Measurements from ENCODE around the gene PTPRJ.
A peak's percentile ranks its signal among the peaks of the same experiment; 100 is the strongest.

PTPRJ gene

DNA sequence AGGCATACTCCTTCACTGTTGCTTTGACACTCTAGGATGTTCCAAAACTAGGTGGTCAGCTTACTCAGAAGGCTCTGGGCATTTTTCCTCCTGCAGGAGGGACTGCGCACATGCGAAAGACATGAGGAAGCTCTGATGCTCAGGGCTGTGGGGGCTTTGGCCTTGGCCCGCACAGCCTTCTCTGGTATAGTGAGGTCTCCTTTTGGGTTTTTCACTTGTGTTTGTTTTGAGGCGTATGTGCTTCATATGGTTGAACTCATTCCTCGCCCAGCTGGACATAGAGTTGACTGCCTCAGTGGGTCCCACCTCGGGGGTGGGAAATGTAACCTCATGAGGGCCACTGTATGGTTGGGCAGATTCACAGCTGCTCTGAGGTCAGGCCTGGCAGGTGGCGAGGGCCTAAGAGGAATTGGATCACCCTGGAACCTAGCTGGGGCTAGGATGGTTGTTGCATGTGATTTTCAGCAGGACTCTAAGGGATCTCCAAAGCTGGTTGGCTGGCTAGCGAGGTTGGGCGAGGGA, 63.7 kb downstream of the PTPRJ start:
- DNase-seq = no peak

DNA sequence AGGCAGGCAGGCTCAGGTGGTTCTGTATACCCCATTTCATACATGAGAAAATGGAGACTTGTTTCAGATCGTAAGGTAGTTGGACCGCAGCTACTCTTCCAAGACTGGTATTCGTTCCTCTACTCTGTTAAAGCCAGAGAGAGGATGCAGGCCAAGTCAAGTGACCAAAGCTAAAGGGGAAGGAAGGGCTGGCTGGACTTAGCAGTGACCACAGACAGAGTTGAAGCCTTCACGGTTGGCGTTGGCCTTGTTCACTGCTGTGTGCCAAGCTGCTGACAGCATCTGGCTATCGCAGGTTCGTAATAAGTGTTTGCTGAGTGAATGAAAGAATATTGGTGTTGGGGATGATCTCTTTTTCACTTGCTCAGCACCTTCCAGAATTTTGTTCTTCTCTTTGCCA, 64.2 kb downstream of the PTPRJ start:
- no peak for DNase-seq

DNA sequence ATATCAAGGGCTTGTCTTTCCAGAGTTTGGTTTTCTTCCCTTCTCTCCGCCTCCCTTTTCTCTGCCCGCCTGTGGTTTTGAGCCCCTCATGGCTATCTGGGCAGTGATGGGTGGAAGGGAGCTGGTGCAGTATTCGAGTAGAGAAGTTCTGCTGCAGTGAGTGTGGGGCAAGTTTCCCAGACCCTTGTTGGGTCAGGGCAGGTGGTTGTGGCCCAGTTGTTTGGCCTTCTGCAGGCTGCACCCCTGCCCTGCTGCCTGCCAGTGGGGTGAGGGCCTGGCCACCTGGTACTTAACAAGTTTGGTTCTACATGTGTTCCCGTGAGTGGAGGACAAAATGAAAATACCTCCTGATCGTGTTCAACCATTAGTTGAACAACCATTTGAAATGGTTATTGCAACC, 65.2 kb downstream of the PTPRJ start:
- no peak for DNase-seq

GRCh38 chr11:48047616-48048015, 67.3 kb downstream of the PTPRJ start:
- DNase-seq = no peak

DNA sequence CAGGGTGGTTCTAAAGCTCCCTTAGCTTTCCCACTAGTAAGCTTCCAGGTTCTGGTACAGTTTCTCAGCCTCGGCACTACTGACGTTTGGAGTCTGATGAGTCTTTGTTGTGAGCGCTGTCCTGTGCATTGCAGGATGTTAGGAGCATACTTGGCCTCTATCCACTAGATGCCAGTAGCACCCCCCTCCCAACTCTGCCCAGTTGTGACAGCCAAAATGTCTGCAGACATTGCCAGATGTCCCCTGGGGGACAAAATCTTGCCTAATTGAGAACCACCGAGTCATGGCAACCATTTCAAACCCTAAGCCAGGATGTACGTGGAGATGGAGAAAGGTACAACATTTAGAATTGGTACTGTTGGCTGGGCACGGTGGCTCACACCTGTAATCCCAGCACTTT, 68.7 kb downstream of the PTPRJ start:
- DNase-seq = no peak

- no peak for DNase-seq
Observed at GRCh38 chr11:48050304-48050703, 69.9 kb downstream of the PTPRJ start.

- DNase-seq = peak; percentile 33
Observed at GRCh38 chr11:48051217-48051830, 71.0 kb downstream of the PTPRJ start.

DNA sequence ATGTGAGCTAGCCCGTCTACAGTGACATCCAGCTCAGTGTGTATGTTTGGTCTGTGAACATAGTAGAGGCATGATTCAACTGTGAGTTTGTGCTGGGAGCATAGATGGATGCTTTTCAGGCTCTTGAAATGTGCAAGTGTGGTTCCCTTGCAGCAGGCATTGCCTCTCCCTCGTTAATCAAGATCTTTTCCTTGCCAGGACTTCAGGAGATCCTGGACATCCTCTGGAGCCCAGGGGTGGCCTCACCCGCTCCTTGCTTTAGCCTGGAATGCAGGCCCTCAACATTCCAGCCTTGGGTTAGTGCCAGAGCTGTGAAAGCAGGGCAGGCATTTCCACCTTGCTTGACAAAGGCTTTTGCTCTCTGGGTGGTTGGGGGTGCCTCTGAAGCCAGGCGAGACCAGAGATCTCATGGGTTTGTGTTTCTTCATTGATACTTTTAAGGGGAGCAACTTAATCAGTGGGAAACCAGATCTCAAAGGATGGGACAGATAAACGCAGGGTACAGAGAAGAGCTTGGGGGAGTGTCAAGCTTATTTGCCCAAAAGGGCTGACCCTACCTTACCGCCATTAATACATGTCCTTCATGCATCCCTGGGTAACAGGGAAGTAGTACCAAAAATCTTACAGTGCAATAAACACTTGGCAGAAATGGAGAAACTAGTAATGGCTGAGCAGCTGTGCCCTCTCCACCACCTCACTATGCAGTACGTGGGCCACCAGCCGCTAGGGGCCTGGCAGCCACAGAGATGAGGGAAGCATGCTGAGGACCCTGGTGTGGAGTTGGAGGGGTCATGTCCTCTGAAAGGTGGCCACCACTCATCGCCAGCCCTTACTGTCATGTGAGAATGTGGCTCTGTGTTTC, 72.1 kb downstream of the PTPRJ start:
- DNase-seq = no peak

GRCh38 chr11:48054994-48055291, 74.6 kb downstream of the PTPRJ start:
- no peak for DNase-seq

DNA sequence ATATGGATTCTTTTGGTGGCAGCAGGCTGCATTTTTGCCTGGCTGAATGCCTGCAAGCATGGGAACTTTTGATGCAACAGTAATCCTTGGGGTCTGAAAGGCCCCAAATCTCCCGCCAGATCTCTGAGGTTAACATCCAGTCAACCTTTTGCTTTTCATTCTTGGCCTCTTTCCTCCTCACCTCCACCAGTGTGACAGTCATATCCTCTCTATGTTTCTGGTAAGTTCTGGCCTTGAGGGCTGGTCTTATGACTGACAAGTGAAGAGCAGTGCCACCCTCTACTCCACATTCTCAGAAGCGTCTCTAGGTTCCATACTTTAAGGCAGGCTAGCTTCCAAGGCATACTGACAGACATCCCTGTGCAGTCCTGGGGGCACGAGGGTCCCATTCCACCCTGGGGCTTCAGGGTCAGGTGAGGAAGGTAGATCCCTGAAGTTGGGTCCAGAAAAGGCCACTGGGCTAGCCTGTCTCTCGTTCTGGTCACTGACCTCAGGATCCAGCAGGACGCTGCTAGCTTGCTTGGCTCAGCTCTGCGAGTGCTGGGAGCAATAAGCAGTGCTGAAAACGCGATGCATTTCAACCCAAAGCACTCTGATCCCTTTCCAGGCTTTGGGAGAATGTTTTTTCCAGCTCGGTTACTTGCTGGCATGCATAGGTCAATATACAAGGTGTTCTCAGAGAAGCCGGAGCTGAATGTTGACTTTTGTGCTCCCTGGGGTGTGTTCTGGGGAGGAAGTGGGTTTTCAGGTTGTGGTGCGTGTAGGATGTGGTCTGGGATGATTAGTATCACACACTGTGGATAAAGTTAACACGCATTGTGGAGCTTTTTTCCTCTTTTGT, 75.2 kb downstream of the PTPRJ start:
- peak; percentile 72 for DNase-seq

GRCh38 chr11:48056325-48057183, 76.2 kb downstream of the PTPRJ start:
- no peak for DNase-seq

- DNase-seq = no peak
Observed at GRCh38 chr11:48058064-48058463, 77.7 kb downstream of the PTPRJ start.

GRCh38 chr11:48058788-48059187, 78.4 kb downstream of the PTPRJ start:
- DNase-seq = no peak

DNA sequence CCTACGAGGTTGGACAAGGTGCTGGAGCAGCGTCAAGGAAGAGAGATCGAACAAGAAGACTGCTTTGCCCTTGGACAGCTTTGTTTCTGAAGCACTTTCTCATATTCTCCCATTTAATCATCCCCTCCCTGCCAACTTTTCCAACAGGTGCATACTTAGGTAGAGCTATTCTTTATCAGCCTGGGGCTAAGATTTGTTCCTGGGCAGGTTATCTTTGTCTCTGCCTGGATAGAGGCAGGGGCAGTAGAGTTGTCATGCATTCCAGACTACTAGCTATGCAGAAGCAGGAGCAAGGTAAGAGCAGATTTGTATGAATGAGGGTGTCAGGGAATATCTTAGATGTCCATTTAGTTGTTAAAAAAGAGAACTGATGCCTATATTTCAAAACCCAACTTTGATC, 82.3 kb downstream of the PTPRJ start:
- DNase-seq = no peak

DNA sequence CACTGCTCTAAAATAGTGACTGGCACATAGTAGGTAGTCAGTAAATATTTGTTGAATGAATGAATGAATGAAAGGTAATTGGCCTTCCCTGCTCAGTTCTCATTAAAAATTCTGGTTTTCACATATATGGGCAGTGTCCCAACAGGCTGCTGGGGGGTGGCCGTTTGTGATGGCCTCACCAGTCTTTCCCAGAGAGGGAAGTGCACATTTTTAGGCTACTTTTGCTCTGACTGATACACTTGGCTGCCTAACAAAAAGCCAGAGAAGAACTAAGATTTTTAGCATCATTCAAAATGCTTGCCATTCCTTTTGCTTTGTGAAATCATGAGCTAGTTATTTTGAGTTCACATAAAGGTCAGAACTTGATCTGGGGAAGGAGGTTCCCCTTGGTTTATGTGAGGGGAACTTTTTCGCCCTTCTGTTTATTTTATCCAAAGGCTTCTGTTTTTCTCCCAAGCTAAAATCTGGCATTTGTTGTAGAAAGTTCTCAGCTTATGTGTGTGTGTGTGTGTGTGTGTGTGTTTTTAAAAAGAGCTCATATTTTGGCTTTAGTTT, 83.1 kb downstream of the PTPRJ start:
- no peak for DNase-seq

DNA sequence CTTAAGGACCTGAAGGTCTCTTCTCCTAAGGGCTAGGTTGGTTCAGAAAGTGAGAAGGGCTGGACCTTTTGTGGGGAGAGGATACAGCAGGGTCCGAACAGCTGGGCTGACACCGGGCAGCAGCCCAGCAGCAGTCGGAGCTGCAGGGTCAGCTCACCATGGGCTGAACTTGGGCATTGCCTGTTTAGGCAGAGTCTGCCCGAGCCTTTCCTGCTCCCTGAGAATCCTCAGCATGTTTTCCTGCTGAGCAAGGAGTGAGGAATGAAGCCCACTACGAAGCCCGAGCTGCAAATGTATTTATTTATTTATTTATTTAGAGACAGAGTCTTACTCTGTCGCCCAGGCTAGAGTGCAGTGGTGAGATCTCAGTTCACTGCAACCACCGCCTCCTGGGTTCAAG, 83.9 kb downstream of the PTPRJ start:
- no peak for DNase-seq

GRCh38 chr11:48066881-48067800, 86.8 kb downstream of the PTPRJ start:
- no peak for DNase-seq

GRCh38 chr11:48073031-48073861, 92.9 kb downstream of the PTPRJ start:
- DNase-seq = no peak

DNA sequence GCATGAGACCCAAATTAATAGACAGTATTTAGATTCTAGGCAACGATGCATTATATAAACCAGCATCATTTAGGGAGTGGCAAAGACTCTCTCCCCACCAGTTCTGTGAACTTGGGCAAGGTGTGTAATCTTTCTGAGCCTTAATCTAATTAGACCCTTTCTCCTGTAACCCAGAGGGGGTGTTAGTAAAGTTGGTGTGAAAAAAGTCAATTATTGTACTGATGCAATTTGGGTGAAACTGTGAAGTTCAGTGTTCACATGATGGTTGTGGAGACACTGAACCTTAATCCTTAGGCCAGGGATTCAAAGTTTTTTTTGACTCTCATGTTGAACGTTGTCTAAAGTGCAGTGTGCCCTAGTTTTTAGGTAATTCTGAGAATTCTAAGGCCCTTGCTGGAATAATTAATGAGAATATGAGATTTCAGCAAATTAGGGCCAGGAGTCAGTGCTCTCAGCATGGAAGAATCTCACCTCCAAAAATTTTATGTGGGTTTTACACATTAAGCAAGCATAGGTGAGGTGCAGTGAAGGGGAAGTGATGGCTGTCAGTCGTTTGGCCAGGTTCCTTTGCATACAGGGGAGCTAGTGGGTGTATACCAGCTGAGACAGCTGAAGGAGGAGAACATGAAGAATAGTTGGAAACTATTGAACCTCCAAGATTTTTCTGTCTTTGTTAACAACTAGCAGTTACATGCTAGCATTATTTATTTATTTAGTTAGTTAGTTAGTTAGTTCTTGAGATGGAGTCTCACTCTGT, 94.2 kb downstream of the PTPRJ start:
- no peak for DNase-seq

All from hematopoietic multipotent progenitor cell treated with erythropoietin and hydrocortisone succinate and interleukin-3 and kit ligand, for 6 days (in vitro differentiated cells).